Stimulated activated CD8-positive, alpha-beta memory T cell treated with anti-CD3 and anti-CD28 coated beads, Interleukin-4, amount 100 ng/mL, for 1 hour (primary cell): ENCODE data around the gene STARD3.

Experiments used
- DNase-seq, 2 donors: peaks; one replicate each; pipeline ENCODE4 v3.0.0-alpha.2; 2020; ENCODE audit warnings: low read depth in 2 of 2, low spot score in 1 of 2

The STARD3 gene

GRCh38 chr17:39618956-39619785 lies 17.8 kb upstream of the STARD3 start:
- DNase-seq = no peak

GRCh38 chr17:39619786-39620101 lies 17.2 kb upstream of the STARD3 start:
- DNase-seq = no peak

GRCh38 chr17:39621523-39622379 lies 15.2 kb upstream of the STARD3 start:
- peak; percentile 81 to 89 for DNase-seq

DNA sequence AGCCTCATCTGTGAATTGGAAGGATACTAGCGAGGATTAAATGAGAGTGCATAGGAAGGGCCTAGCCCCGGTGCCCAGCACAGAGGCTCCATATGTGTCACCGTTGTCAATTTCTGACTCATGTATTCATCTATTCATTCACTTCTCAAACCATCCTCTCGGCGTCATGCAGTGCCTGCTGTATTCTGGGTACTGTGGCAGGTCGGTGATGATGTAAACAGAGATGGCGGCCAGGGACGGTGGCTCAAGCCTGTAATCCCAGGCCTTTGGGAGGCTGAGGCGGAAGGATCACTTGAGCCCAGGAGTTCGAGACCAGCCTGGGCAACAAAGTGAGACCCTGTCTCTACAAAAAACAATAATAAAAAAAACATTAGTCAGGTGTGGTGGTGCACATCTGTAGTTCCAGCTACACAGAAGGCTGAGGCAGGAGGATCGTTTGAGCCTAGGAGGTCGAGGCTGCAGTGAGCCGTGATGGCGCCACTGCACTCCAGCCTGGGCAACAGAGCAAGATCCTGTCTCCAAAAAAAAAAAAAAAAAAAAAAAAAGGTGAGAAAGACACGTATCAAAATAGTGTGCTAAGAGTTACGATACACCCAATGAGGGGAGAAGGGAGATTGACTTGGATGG lies 14.5 kb upstream of the STARD3 start:
- DNase-seq = no peak

GRCh38 chr17:39623356-39623950 lies 13.5 kb upstream of the STARD3 start:
- DNase-seq = peak; percentile 74 to 76

- DNase-seq = no peak
These were observed 12.6 kb upstream of the STARD3 start for GRCh38 chr17:39624313-39624712.

GRCh38 chr17:39625198-39625785 lies 11.7 kb upstream of the STARD3 start:
- DNase-seq = no peak

- no peak for DNase-seq
These were observed 10.5 kb upstream of the STARD3 start, which contains the start of gene PPP1R1B for GRCh38 chr17:39626171-39627046. TSS of gene PPP1R1B (plus strand) at chr17:39626952. CDS start at chr17:39627393, 441 bp downstream.

- DNase-seq = no peak
These were observed 9.8 kb upstream of the STARD3 start for GRCh38 chr17:39627047-39627711.

- DNase-seq = no peak
These were observed 9.0 kb upstream of the STARD3 start for GRCh38 chr17:39627712-39628516.

DNA sequence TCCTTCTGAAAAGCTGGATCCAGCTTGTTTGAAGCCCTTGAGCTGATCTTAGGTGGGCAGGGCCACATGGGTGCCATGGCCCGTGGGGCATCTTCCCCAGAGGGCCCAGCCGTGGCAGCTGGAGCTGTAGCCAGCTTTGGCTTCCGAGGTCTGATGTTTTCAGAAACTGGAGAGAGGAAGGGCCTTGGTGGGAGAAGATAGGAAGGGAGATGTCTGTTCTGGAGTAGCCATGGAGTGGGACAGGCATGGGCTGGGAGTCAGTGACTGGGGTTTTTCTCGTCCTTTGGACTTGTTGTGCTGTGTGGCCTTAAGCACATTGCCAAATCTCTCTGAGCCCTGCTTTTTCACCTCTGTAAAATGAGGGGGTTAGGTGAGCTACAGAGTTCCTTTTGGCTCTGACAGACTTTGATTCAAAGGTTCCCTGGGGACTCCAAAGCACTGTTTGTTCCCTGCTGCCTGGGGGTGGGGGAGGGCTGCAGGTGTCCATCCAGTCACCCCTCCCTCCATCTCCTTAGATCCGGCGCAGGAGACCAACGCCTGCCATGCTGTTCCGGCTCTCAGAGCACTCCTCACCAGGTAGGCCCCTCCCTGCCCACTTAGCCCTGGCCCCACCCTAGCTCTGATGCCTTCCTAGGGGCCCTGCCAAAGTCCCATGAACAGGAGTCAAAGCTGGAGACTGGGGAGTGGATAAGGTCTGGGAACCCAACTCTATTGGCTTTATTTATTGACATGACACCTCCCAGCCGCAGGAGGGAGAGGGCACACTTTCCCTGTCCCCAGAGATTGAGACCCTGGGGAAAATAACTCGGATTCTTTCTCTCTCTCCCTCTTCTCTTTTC lies 8.1 kb upstream of the STARD3 start:
- no peak for DNase-seq

DNA sequence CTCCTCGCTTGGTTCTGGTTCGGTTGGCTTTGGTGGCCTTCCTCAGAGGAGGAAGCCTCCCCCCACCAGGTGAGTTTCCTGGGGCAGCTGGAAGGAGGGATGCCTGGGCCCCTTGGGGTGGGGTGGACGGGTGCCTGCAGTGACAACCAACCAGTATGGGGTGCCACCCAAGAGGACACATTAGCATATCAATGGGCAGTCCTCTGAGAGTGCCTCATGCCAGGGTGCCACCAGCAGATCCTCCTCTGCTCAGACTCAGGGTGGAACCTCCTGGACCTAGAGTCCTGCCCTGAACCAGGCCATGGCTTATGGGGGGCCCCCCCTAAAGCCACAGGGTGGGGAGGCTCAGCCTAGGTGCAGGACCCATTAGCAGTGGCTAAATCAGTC lies 7.5 kb upstream of the STARD3 start:
- no peak for DNase-seq

GRCh38 chr17:39629898-39630297 lies 7.0 kb upstream of the STARD3 start:
- no peak for DNase-seq

GRCh38 chr17:39631403-39631802 lies 5.5 kb upstream of the STARD3 start:
- no peak for DNase-seq

DNA sequence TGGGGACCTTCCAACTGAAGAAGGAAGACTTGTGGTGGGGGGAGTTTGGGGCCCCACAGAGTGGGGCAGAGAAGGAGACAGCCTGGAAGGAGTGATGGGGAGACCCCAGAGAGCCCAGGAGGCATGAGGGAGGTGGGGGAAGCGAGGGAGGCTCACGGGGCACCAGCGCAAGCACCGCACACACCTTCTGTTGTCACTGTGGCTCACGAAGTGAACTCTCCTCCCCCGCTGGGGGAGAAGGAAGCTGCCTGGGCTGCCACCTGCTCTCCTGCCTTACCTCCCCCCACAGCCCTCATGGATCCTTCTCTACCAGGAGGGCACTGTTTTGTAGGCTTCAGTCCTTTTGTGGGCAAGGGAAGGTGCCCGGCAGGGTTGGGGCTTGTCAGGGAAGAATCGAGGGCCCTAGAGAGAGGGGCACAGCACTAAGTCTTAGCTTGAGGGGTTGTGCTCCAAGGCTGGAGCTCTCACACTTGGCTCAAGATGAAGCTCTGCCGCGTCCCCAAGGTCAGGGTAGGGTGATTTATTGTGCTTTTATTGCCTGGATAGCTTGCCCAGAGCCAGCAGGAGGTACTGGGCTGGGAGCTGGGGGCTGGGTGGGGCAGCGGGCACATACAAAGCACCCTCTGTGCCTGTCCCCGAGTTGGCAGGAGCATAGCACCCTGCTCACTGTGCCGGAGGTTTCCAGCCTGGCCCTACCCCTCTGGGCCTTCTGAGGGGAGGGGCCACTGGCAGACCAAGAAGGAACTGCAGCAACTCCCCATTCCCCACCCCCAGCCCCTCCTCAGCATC lies 4.6 kb upstream of the STARD3 start:
- no peak for DNase-seq

GRCh38 chr17:39633570-39634183 lies 3.3 kb upstream of the STARD3 start:
- no peak for DNase-seq
